ENCODE results near the gene ETFB. TPM values are rescaled to one million over a fixed set of nuclear protein-coding genes. Genes with fewer than 3 reads are reported as not detected.
"Not testable (repeated sequence)": the region's sequence is repeated elsewhere in the genome, so short reads cannot be mapped to it uniquely, and the experiment has no call there.

ETFB gene
- 100 to 1,000 TPM; 240 to 296 (median 258) TPM for total RNA-seq
- polyA plus RNA-seq: 452 TPM
- long read RNA-seq, donor 1, transcript ETFB-201 (6 exons, 900 nt): major isoform, 422 of 434 reads
- long read RNA-seq, donor 1, partial matches to known transcripts: 3 of 434 reads
- long read RNA-seq, donor 1, other reads (novel, unspliced or antisense): 8 of 434 reads
- long read RNA-seq, donor 2, transcript ETFB-201 (6 exons, 900 nt): major isoform, 190 of 202 reads
- long read RNA-seq, donor 2, partial matches to known transcripts: 5 of 202 reads
- long read RNA-seq, donor 2, other reads (novel, unspliced or antisense): 5 of 202 reads
- long read RNA-seq, donor 3, transcript ETFB-201 (6 exons, 900 nt): major isoform, 127 of 138 reads
- long read RNA-seq, donor 3, partial matches to known transcripts: 4 of 138 reads
- long read RNA-seq, donor 3, other reads (novel, unspliced or antisense): 5 of 138 reads
- long read RNA-seq, donor 4, transcript ETFB-201 (6 exons, 900 nt): major isoform, 135 of 140 reads
- long read RNA-seq, donor 4, partial matches to known transcripts: 3 of 140 reads
- long read RNA-seq, donor 4, other reads (novel, unspliced or antisense): 2 of 140 reads

- no peak for ATAC-seq
- H3K4me1 ChIP-seq (ENCODE audit: control insufficient read depth, insufficient read depth, low read length): peaks cover 10% of the 10 kb centered on the region
- intact Hi-C loops (cut with DNase I): loop anchor here in 1 of 4 donors (1.0 kb wide), 1 partner anchor 27 kb away; no protein-coding TSS in a partner anchor
These were observed at the start of gene ETFB for GRCh38 chr19:51365965-51366388. ETFB (minus strand) TSS chr19:51366388; CDS start chr19:51366326, 62 bp downstream.

GRCh38 chr19:51415187-51415586 lies 49.0 kb upstream of the ETFB start:
- Histone ChIP-seq H3K27me3 (ENCODE audit: control insufficient read depth, insufficient read depth) (no peaks in the 10 kb centered on the region), H3K4me3 (ENCODE audit: low read length) (no peak overlapping the region), H3K27ac (ENCODE audit: low read length) (no peak overlapping the region), H3K4me1 (ENCODE audit: control insufficient read depth, insufficient read depth, low read length) (no peaks in the 10 kb centered on the region), H3K9me3 (ENCODE audit: control insufficient read depth, low read length) (no peaks in the 10 kb centered on the region)
- DNase-seq (no peak), ATAC-seq (no peak)
- intact Hi-C loops (cut with DNase I): no loop called here
- 83% methylated on average over 12 of the region's 12 CpGs for WGBS

More at GRCh38 chr19:51365965-51366388, at the start of gene ETFB:
- H3K4me3 ChIP-seq (ENCODE audit: low read length): peak within 1 kb of the TSS; percentile 78
- no peak for DNase-seq
- H3K27ac ChIP-seq (ENCODE audit: low read length): peak within 1 kb of the TSS; percentile 97
- under 1% methylated on average over 27 of the region's 27 CpGs for WGBS
- no peaks in the 10 kb centered on the region for H3K9me3 ChIP-seq (ENCODE audit: control insufficient read depth, low read length)
- H3K27me3 ChIP-seq (ENCODE audit: control insufficient read depth, insufficient read depth): no peaks in the 10 kb centered on the region

- intact Hi-C loops (cut with DNase I): no loop called here
- Histone ChIP-seq H3K4me3 (ENCODE audit: low read length) (no peak overlapping the region), H3K27me3 (ENCODE audit: control insufficient read depth, insufficient read depth) (no peaks in the 10 kb centered on the region), H3K4me1 (ENCODE audit: control insufficient read depth, insufficient read depth, low read length) (no peaks in the 10 kb centered on the region), H3K27ac (ENCODE audit: low read length) (no peak overlapping the region), H3K9me3 (ENCODE audit: control insufficient read depth, low read length) (no peaks in the 10 kb centered on the region)
- ATAC-seq (no peak), DNase-seq (no peak)
- 91% methylated on average over 15 of the region's 15 CpGs for WGBS
These were observed 45.0 kb upstream of the ETFB start for GRCh38 chr19:51410950-51411748.

- Histone ChIP-seq H3K4me3 (ENCODE audit: low read length) (no peak overlapping the region), H3K27ac (ENCODE audit: low read length) (no peak overlapping the region), H3K27me3 (ENCODE audit: control insufficient read depth, insufficient read depth) (no peaks in the 10 kb centered on the region), H3K9me3 (ENCODE audit: control insufficient read depth, low read length) (no peaks in the 10 kb centered on the region), H3K4me1 (ENCODE audit: control insufficient read depth, insufficient read depth, low read length) (no peaks in the 10 kb centered on the region)
- 54% methylated on average over 6 of the region's 6 CpGs for WGBS
- DNase-seq (no peak), ATAC-seq (peak in 1 of 2 donors; percentile 63)
- intact Hi-C loops (cut with DNase I): no loop called here
These were observed 41.4 kb upstream of the ETFB start for GRCh38 chr19:51407511-51408131.

- intact Hi-C loops (cut with DNase I): no loop called here
These were observed 35.9 kb upstream of the ETFB start for GRCh38 chr19:51402117-51402516.

GRCh38 chr19:51399936-51400335 lies 33.7 kb upstream of the ETFB start:
- intact Hi-C loops (cut with DNase I): loop anchor here in 1 of 4 donors (10.0 kb wide), 1 partner anchor 65 kb away; no protein-coding TSS in a partner anchor
- ATAC-seq; H3K9me3 ChIP-seq (ENCODE audit: control insufficient read depth, low read length); H3K27me3 ChIP-seq (ENCODE audit: control insufficient read depth, insufficient read depth); H3K27ac ChIP-seq (ENCODE audit: low read length); H3K4me3 ChIP-seq (ENCODE audit: low read length); H3K4me1 ChIP-seq (ENCODE audit: control insufficient read depth, insufficient read depth, low read length); DNase-seq: not testable (repeated sequence)
- 83% methylated on average over 7 of the region's 7 CpGs for WGBS

More at GRCh38 chr19:51402117-51402516, 35.9 kb upstream of the ETFB start:
- no peaks in the 10 kb centered on the region for H3K4me1 ChIP-seq (ENCODE audit: control insufficient read depth, insufficient read depth, low read length)
- ATAC-seq: no peak
- H3K27ac ChIP-seq (ENCODE audit: low read length): no peak overlapping the region
- no peak overlapping the region for H3K4me3 ChIP-seq (ENCODE audit: low read length)
- H3K9me3 ChIP-seq (ENCODE audit: control insufficient read depth, low read length): no peaks in the 10 kb centered on the region
- DNase-seq: no peak
- WGBS: 95% methylated on average over 9 of the region's 9 CpGs
- H3K27me3 ChIP-seq (ENCODE audit: control insufficient read depth, insufficient read depth): no peaks in the 10 kb centered on the region

GRCh38 chr19:51399231-51399630 lies 33.0 kb upstream of the ETFB start:
- Histone ChIP-seq H3K27me3 (ENCODE audit: control insufficient read depth, insufficient read depth) (no peaks in the 10 kb centered on the region), H3K4me3 (ENCODE audit: low read length) (no peak overlapping the region), H3K9me3 (ENCODE audit: control insufficient read depth, low read length) (no peaks in the 10 kb centered on the region), H3K4me1 (ENCODE audit: control insufficient read depth, insufficient read depth, low read length) (no peaks in the 10 kb centered on the region), H3K27ac (ENCODE audit: low read length) (no peak overlapping the region)
- intact Hi-C loops (cut with DNase I): loop anchor here in 1 of 4 donors (10.0 kb wide), 1 partner anchor 64 kb away; no protein-coding TSS in a partner anchor
- 88% methylated on average over 5 of the region's 5 CpGs for whole genome bisulfite sequencing
- DNase-seq (no peak), ATAC-seq (no peak)

GRCh38 chr19:51398096-51398704 lies 32.0 kb upstream of the ETFB start:
- H3K9me3 ChIP-seq (ENCODE audit: control insufficient read depth, low read length): no peaks in the 10 kb centered on the region
- DNase-seq (no peak), ATAC-seq (no peak)
- no peak overlapping the region for H3K4me3 ChIP-seq (ENCODE audit: low read length)
- H3K27me3 ChIP-seq (ENCODE audit: control insufficient read depth, insufficient read depth): no peaks in the 10 kb centered on the region
- WGBS: 44% methylated on average over 7 of the region's 7 CpGs
- intact Hi-C loops (cut with DNase I): loop anchor here in 1 of 4 donors (10.0 kb wide), 1 partner anchor 63 kb away; no protein-coding TSS in a partner anchor
- no peaks in the 10 kb centered on the region for H3K4me1 ChIP-seq (ENCODE audit: control insufficient read depth, insufficient read depth, low read length)
- H3K27ac ChIP-seq (ENCODE audit: low read length): no peak overlapping the region

GRCh38 chr19:51397453-51397852 lies 31.3 kb upstream of the ETFB start:
- DNase-seq; H3K27me3 ChIP-seq (ENCODE audit: control insufficient read depth, insufficient read depth); H3K4me1 ChIP-seq (ENCODE audit: control insufficient read depth, insufficient read depth, low read length); H3K4me3 ChIP-seq (ENCODE audit: low read length); H3K9me3 ChIP-seq (ENCODE audit: control insufficient read depth, low read length); ATAC-seq; H3K27ac ChIP-seq (ENCODE audit: low read length): not testable (repeated sequence)
- 64% methylated on average over 9 of the region's 9 CpGs for WGBS
- intact Hi-C loops (cut with DNase I): loop anchor here in 1 of 4 donors (10.0 kb wide), 1 partner anchor 63 kb away; no protein-coding TSS in a partner anchor

GRCh38 chr19:51396175-51396574 lies 30.0 kb upstream of the ETFB start:
- ATAC-seq (no peak), DNase-seq (no peak)
- no peak overlapping the region for H3K4me3 ChIP-seq (ENCODE audit: low read length)
- no peak overlapping the region for H3K27ac ChIP-seq (ENCODE audit: low read length)
- no peaks in the 10 kb centered on the region for H3K27me3 ChIP-seq (ENCODE audit: control insufficient read depth, insufficient read depth)
- intact Hi-C loops (cut with DNase I): loop anchor here in 1 of 4 donors (10.0 kb wide), 1 partner anchor 61 kb away; no protein-coding TSS in a partner anchor
- H3K4me1 ChIP-seq (ENCODE audit: control insufficient read depth, insufficient read depth, low read length): no peaks in the 10 kb centered on the region
- 95% methylated on average over 2 of the region's 2 CpGs for WGBS
- no peaks in the 10 kb centered on the region for H3K9me3 ChIP-seq (ENCODE audit: control insufficient read depth, low read length)

Data from right cardiac atrium (tissue), 5 donors.